Measurements from ENCODE around the gene RASD2.

GRCh38 chr22:35493074-35493473 is 47.6 kb upstream of the RASD2 start:
- TF ChIP-seq TAF1 (IDR thresholded peaks at IDR 0.05; ENCODE audit: low read depth, low read length) (no peak), POLR2AphosphoS5 (IDR thresholded peaks at IDR 0.05; ENCODE audit: low read depth, low read length) (no peak), POLR2A (IDR thresholded peaks at IDR 0.05; ENCODE audit: low read depth, low read length) (no peak), SPI1 (IDR thresholded peaks at IDR 0.05; ENCODE audit: low read depth, low read length) (no peak)
